ENCODE measurements around the gene MRPL36.
"Not testable (repeated sequence)": the region's sequence is repeated elsewhere in the genome, so short reads cannot be mapped to it uniquely, and the experiment has no call there.

MRPL36 gene

GRCh38 chr5:1795506-1795905, 4.1 kb downstream of the MRPL36 start:
- DNase-seq: no peak

GRCh38 chr5:1794901-1795290, 4.7 kb downstream of the MRPL36 start:
- no peak for DNase-seq

- DNase-seq: no peak
These were observed 5.4 kb downstream of the MRPL36 start for GRCh38 chr5:1793966-1794900.

GRCh38 chr5:1793301-1793740, 6.3 kb downstream of the MRPL36 start:
- DNase-seq: no peak

GRCh38 chr5:1792842-1793266, 6.8 kb downstream of the MRPL36 start:
- no peak for DNase-seq

- DNase-seq: no peak
These were observed 8.5 kb downstream of the MRPL36 start for GRCh38 chr5:1791176-1791575.

GRCh38 chr5:1789834-1790471, 9.7 kb downstream of the MRPL36 start:
- no peak for DNase-seq

- not testable (repeated sequence) for DNase-seq
These were observed 10.2 kb downstream of the MRPL36 start for GRCh38 chr5:1789438-1789833.

- DNase-seq: no peak
These were observed 10.8 kb downstream of the MRPL36 start for GRCh38 chr5:1788828-1789227.

GRCh38 chr5:1788200-1788599, 11.4 kb downstream of the MRPL36 start:
- DNase-seq: no peak

GRCh38 chr5:1787472-1788047, 12.1 kb downstream of the MRPL36 start:
- DNase-seq: no peak

GRCh38 chr5:1786621-1787471, 12.8 kb downstream of the MRPL36 start:
- DNase-seq: no peak

GRCh38 chr5:1785984-1786383, 13.7 kb downstream of the MRPL36 start:
- no peak for DNase-seq

- no peak for DNase-seq
These were observed 14.6 kb downstream of the MRPL36 start for GRCh38 chr5:1785062-1785461.

GRCh38 chr5:1784197-1785050, 15.2 kb downstream of the MRPL36 start:
- DNase-seq: no peak

GRCh38 chr5:1783216-1783554, 16.5 kb downstream of the MRPL36 start:
- DNase-seq: no peak

GRCh38 chr5:1782385-1783215, 17.0 kb downstream of the MRPL36 start:
- DNase-seq: no peak

GRCh38 chr5:1781726-1782384, 17.8 kb downstream of the MRPL36 start:
- no peak for DNase-seq

- no peak for DNase-seq
These were observed 18.5 kb downstream of the MRPL36 start for GRCh38 chr5:1781107-1781506.

- no peak for DNase-seq
These were observed 19.1 kb downstream of the MRPL36 start for GRCh38 chr5:1780614-1780930.
